Measurements from ENCODE around the gene PHAX.
"Not testable (repeated sequence)": the region's sequence is repeated elsewhere in the genome, so short reads cannot be mapped to it uniquely, and the experiment has no call there.

PHAX gene

GRCh38 chr5:126600631-126601511 is at the start of gene PHAX:
Gene PHAX, plus strand, starts transcription at chr5:126600947. Its CDS starts 16 bp downstream, at chr5:126600963.
- Mint-ChIP-seq H3K27ac (peak within 1 kb of the TSS; percentile 77), H3K9me3 (no peaks in the 10 kb centered on the region), H3K4me1 (peaks cover 33% of the 10 kb centered on the region), H3K4me3 (peak within 1 kb of the TSS; percentile 93), H3K27me3 (no peaks in the 10 kb centered on the region), H3K36me3 (peaks cover 14% of the 10 kb centered on the region)
- peak; percentile 97 for ATAC-seq

- no peaks in the 10 kb centered on the region for H3K27me3 Mint-ChIP-seq
- H3K9me3 Mint-ChIP-seq, result no peaks in the 10 kb centered on the region
- no peaks in the 10 kb centered on the region for H3K4me1 Mint-ChIP-seq
- no peak for ATAC-seq
- H3K36me3 Mint-ChIP-seq, result no peaks in the 10 kb centered on the region
- H3K27ac Mint-ChIP-seq, result no peak overlapping the region
- H3K4me3 Mint-ChIP-seq, result no peak overlapping the region
These were observed 48.1 kb upstream of the PHAX start for GRCh38 chr5:126552614-126553013.

GRCh38 chr5:126555101-126555500 is 45.6 kb upstream of the PHAX start:
- not testable (repeated sequence) for H3K27me3 Mint-ChIP-seq, H3K36me3 Mint-ChIP-seq, H3K27ac Mint-ChIP-seq

GRCh38 chr5:126561908-126562307 is 38.8 kb upstream of the PHAX start:
- Mint-ChIP-seq H3K4me1 (no peaks in the 10 kb centered on the region), H3K27ac (no peak overlapping the region), H3K4me3 (no peak overlapping the region), H3K27me3 (no peaks in the 10 kb centered on the region), H3K9me3 (no peaks in the 10 kb centered on the region), H3K36me3 (no peaks in the 10 kb centered on the region)
- no peak for ATAC-seq

More at GRCh38 chr5:126555101-126555500, 45.6 kb upstream of the PHAX start:
- H3K9me3 Mint-ChIP-seq, H3K4me1 Mint-ChIP-seq, ATAC-seq, H3K4me3 Mint-ChIP-seq: not testable (repeated sequence)

- Mint-ChIP-seq H3K27me3 (no peaks in the 10 kb centered on the region), H3K27ac (no peak overlapping the region), H3K36me3 (no peaks in the 10 kb centered on the region), H3K4me3 (no peak overlapping the region), H3K9me3 (no peaks in the 10 kb centered on the region), H3K4me1 (no peaks in the 10 kb centered on the region)
- ATAC-seq, result peak; percentile 51
These were observed 37.9 kb upstream of the PHAX start for GRCh38 chr5:126562823-126563222.

GRCh38 chr5:126568206-126568755 is 32.5 kb upstream of the PHAX start:
- no peak for ATAC-seq
- no peak overlapping the region for H3K4me3 Mint-ChIP-seq
- no peaks in the 10 kb centered on the region for H3K4me1 Mint-ChIP-seq
- no peaks in the 10 kb centered on the region for H3K27me3 Mint-ChIP-seq
- H3K36me3 Mint-ChIP-seq, result no peaks in the 10 kb centered on the region
- no peak overlapping the region for H3K27ac Mint-ChIP-seq
- H3K9me3 Mint-ChIP-seq, result no peaks in the 10 kb centered on the region

GRCh38 chr5:126575644-126576043 is 25.1 kb upstream of the PHAX start:
- H3K4me3 Mint-ChIP-seq, result no peak overlapping the region
- no peaks in the 10 kb centered on the region for H3K36me3 Mint-ChIP-seq
- no peak for ATAC-seq
- H3K4me1 Mint-ChIP-seq, result no peaks in the 10 kb centered on the region
- H3K27ac Mint-ChIP-seq, result no peak overlapping the region
- no peaks in the 10 kb centered on the region for H3K9me3 Mint-ChIP-seq
- no peaks in the 10 kb centered on the region for H3K27me3 Mint-ChIP-seq

- H3K27me3 Mint-ChIP-seq, result no peaks in the 10 kb centered on the region
- H3K36me3 Mint-ChIP-seq, result no peaks in the 10 kb centered on the region
- no peak overlapping the region for H3K27ac Mint-ChIP-seq
- no peak overlapping the region for H3K4me3 Mint-ChIP-seq
- ATAC-seq, result no peak
- H3K4me1 Mint-ChIP-seq, result no peaks in the 10 kb centered on the region
- H3K9me3 Mint-ChIP-seq, result no peaks in the 10 kb centered on the region
These were observed 23.8 kb upstream of the PHAX start for GRCh38 chr5:126576974-126577373.

- Mint-ChIP-seq H3K4me3 (no peak overlapping the region), H3K27ac (no peak overlapping the region), H3K36me3 (no peaks in the 10 kb centered on the region), H3K27me3 (no peaks in the 10 kb centered on the region), H3K9me3 (no peaks in the 10 kb centered on the region), H3K4me1 (no peaks in the 10 kb centered on the region)
- ATAC-seq, result no peak
These were observed 23.3 kb upstream of the PHAX start for GRCh38 chr5:126577415-126577814.

GRCh38 chr5:126579716-126580115 is 21.0 kb upstream of the PHAX start:
- H3K27ac Mint-ChIP-seq, result no peak overlapping the region
- no peaks in the 10 kb centered on the region for H3K36me3 Mint-ChIP-seq
- H3K4me1 Mint-ChIP-seq, result no peaks in the 10 kb centered on the region
- no peak overlapping the region for H3K4me3 Mint-ChIP-seq
- no peaks in the 10 kb centered on the region for H3K9me3 Mint-ChIP-seq
- ATAC-seq, result no peak
- H3K27me3 Mint-ChIP-seq, result no peaks in the 10 kb centered on the region

GRCh38 chr5:126583761-126584160 is 17.0 kb upstream of the PHAX start:
- no peaks in the 10 kb centered on the region for H3K4me1 Mint-ChIP-seq
- no peak for ATAC-seq
- H3K27me3 Mint-ChIP-seq, result no peaks in the 10 kb centered on the region
- H3K27ac Mint-ChIP-seq, result no peak overlapping the region
- no peak overlapping the region for H3K4me3 Mint-ChIP-seq
- no peaks in the 10 kb centered on the region for H3K9me3 Mint-ChIP-seq
- H3K36me3 Mint-ChIP-seq, result no peaks in the 10 kb centered on the region

- no peak overlapping the region for H3K27ac Mint-ChIP-seq
- no peak for ATAC-seq
- no peaks in the 10 kb centered on the region for H3K9me3 Mint-ChIP-seq
- H3K36me3 Mint-ChIP-seq, result no peaks in the 10 kb centered on the region
- no peaks in the 10 kb centered on the region for H3K27me3 Mint-ChIP-seq
- H3K4me1 Mint-ChIP-seq, result no peaks in the 10 kb centered on the region
- H3K4me3 Mint-ChIP-seq, result no peak overlapping the region
These were observed 13.0 kb upstream of the PHAX start for GRCh38 chr5:126587551-126588390.

GRCh38 chr5:126589536-126590297 is 11.0 kb upstream of the PHAX start:
- ATAC-seq, result no peak
- Mint-ChIP-seq H3K27ac (no peak overlapping the region), H3K9me3 (no peaks in the 10 kb centered on the region), H3K4me3 (no peak overlapping the region), H3K36me3 (no peaks in the 10 kb centered on the region), H3K27me3 (no peaks in the 10 kb centered on the region), H3K4me1 (peaks cover 3% of the 10 kb centered on the region)

GRCh38 chr5:126591549-126591948 is 9.2 kb upstream of the PHAX start:
- H3K27ac Mint-ChIP-seq, result no peak overlapping the region
- H3K4me3 Mint-ChIP-seq, result no peak overlapping the region
- no peak for ATAC-seq
- peaks cover 11% of the 10 kb centered on the region for H3K4me1 Mint-ChIP-seq
- no peaks in the 10 kb centered on the region for H3K9me3 Mint-ChIP-seq
- H3K27me3 Mint-ChIP-seq, result no peaks in the 10 kb centered on the region
- H3K36me3 Mint-ChIP-seq, result no peaks in the 10 kb centered on the region
